HFF-Myc (cell line): ENCODE results near the gene GREM1.

Experiments
- DNase-seq: peaks from one replicate; pipeline ENCODE4 v3.0.0-alpha.2; 2011; ENCODE audit warnings: low read depth; ENCODE audit errors: extremely low read depth
- H3K4me3 ChIP-seq: replicated peaks from 2 replicates; pipeline ENCODE4 v1.5.1; 2011; ENCODE audit warnings: low read depth, mild to moderate bottlenecking, control low read depth, low read length
- CTCF ChIP-seq: IDR thresholded peaks from 2 replicates; pipeline ENCODE4 v1.5.1; 2012; ENCODE audit warnings: mild to moderate bottlenecking, low read depth, low read length, control low read depth; ENCODE audit errors: missing control alignments

Gene GREM1

DNA sequence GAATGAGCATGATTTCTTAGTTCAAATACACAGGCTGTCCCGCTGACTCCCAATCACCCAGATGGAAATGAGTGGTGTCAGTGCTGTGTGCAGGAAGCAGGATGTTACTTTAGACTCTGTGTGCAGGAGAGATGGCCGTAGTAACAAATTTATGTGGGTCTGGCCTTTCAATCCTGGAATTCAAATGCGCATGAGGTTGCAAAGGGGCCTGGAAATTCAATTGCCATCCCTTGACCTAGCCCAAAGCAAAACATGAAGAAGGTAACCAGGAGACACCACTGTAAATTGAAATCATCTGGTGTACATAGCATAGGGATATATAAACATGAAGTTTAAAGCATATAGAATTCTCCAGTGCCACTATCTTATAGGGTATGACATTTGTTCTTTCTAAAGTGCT is 33.2 kb downstream of the GREM1 start:
- TF ChIP-seq CTCF, result no peak
- no peak for DNase-seq
- no peak overlapping the region for H3K4me3 ChIP-seq

DNA sequence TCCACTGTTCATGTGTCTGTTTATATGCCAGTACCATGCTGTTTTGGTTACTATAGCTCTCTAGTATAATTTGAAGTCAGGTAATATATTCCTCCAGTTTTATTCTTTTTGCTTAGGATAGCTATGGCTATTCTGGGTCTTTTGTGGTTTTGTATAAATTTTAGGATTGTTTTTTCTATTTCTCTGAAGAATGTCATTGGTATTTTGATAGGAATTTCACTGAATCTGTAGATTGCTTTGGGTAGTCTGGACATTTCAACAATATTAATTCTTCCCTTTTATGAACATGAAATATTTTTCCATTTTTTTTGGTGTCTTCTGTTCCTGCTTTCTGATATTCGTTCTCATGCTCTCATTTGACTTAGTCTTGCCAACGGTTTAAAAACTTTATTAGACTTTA is 39.6 kb downstream of the GREM1 start:
- no peak for DNase-seq
- H3K4me3 ChIP-seq, result no peak overlapping the region
- no peak for TF ChIP-seq CTCF

GRCh38 chr15:32763295-32763694 is 45.5 kb downstream of the GREM1 start:
- TF ChIP-seq CTCF, result no peak
- DNase-seq, result no peak
- H3K4me3 ChIP-seq, result no peak overlapping the region

- no peak for DNase-seq
- H3K4me3 ChIP-seq, result no peak overlapping the region
- TF ChIP-seq CTCF, result no peak
These were observed 47.4 kb downstream of the GREM1 start for GRCh38 chr15:32765236-32765635.

DNA sequence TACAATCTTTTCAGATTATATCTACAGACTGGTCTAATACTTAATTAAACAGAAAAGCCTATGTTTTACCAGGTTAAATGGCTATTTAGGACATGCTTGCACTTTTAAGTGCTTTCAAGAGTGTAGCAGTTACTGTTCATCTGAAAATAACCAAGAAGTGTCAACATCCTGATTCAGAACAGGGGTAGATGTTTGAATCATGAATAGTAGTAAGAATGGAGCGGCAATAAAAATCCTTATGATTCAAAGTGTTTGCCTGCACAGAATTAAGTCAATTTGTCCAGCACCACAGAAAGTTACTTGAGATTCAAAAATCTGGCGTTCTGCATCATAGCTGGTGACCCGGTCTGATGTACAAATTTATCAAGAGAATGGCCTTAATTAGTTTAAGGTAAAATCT is 48.3 kb downstream of the GREM1 start:
- TF ChIP-seq CTCF, result no peak
- no peak overlapping the region for H3K4me3 ChIP-seq
- DNase-seq, result no peak

DNA sequence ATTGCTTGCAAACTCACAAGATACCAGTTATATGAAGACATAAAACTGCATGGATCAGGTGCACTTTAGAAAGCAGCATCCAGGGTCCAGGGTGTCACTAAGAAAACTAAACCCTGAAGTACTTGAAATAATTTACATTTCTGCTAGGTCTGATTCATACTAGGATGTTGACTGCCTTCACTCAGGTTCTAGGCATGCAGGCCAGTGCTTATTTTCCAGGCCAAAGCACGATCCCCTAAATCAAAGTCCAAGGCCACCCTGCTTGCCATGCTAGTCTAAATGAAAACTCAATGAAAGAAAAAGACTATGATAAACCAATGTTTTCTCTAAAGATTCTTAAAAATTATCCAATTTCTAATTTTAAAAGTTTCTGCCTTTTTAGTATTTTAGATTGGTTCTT is 49.4 kb downstream of the GREM1 start:
- H3K4me3 ChIP-seq, result no peak overlapping the region
- no peak for DNase-seq
- TF ChIP-seq CTCF, result no peak

DNA sequence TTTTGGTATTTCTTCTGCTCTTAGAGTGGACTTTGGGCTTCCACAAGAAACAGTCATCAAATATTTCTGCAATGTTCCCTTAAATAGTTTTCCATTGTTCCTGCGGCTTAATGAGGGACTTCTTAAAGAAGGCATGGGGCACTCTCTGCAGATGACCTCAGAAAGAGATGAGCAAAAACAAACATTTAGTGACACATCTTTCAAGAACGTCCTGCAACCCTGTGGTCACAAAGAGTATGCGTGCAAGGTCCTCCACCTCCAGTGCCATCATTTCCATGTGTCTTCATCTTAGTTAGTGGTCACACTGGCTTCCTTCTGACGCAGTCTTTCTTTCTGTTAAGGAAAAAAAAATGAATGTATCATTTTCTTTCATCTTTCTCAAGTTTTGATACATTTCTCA is 56.2 kb downstream of the GREM1 start:
- H3K4me3 ChIP-seq, result no peak overlapping the region
- TF ChIP-seq CTCF, result no peak
- peak; percentile 59 for DNase-seq
